Chondrocyte (in vitro differentiated cells): ENCODE measurements around the gene MSL2. TPM values are rescaled to one million over a fixed set of nuclear protein-coding genes. Genes with fewer than 3 reads are reported as not detected.
A peak's percentile ranks its signal among the peaks of the same experiment; 100 is the strongest.

ENCODE experiments used
- DNase-seq: peaks from one replicate; pipeline ENCODE4 v3.0.0; 2021; ENCODE audit warnings: mixed read lengths, low spot score
- H3K27ac Mint-ChIP-seq: one replicate; pipeline ENCODE4 v1.8.0; 2021; ENCODE audit warnings: mild to moderate bottlenecking, moderate library complexity, mixed read lengths; ENCODE audit not compliant: unreplicated experiment
- H3K27me3 Mint-ChIP-seq: 2 replicates; pipeline ENCODE4 v1.8.0; 2021; ENCODE audit warnings: low read depth, mixed read lengths
- H3K36me3 Mint-ChIP-seq: 2 replicates; pipeline ENCODE4 v1.8.0; 2021; ENCODE audit warnings: low read depth, mixed read lengths
- H3K4me1 Mint-ChIP-seq: 2 replicates; pipeline ENCODE4 v1.8.0; 2021; ENCODE audit warnings: low read depth, mild to moderate bottlenecking, mixed read lengths
- H3K4me3 Mint-ChIP-seq: one replicate; pipeline ENCODE4 v1.8.0; 2021; ENCODE audit warnings: mild to moderate bottlenecking, moderate library complexity, mixed read lengths; ENCODE audit not compliant: unreplicated experiment
- H3K9me3 Mint-ChIP-seq: 2 replicates; pipeline ENCODE4 v1.8.0; 2021; ENCODE audit warnings: low read depth, mixed read lengths
- total RNA-seq: library from RNA; stranded (reverse); gene quantifications from 3 replicates; pipeline ENCODE4 v1.2.1, GENCODE V29; 2021
- TF ChIP-seq, protein P1 (sequence below): fragments of 200-600 bp; sonication (generic); IDR thresholded peaks from 2 replicates; pipeline ENCODE4 v1.5.0; 2021; ENCODE audit warnings: antibody characterized with exemption, mild to moderate bottlenecking, moderate library complexity

Gene MSL2
- total RNA-seq, 1 donor from 2014 or later = 21.1 TPM

DNA sequence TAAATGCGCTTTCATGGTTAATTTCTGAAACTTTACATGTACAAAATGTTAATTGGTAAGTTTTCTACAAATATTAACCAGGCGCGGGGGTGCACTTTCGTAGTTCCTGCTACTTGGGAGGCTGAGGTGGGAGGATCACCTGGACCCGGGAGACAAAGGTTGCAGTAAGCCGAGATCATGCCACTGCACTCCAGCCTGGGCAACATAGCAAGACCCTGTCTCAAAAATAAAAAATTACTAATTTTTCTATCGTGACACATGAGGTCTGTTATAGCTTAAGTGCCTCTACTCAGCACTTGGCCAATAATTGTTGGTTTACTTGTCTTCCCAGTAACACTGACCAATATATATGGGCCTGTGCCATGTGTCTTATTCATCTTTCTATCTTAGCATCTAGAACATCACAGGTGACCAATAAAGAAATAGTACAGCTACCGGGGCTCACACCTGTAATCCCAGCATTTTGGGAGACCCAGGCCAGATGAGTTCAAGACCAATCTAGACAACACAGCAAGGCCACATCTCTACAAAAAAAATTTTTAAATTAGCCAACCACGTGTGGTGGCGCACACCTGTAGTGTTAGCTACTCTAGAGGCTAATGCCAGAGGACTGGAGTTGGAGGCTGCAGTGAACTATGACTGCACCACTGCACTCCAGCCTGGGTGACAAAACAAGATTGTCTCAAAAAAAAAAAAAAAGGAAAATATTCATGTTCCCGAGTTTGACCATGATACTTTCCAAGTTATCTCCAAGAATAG, 6.1 kb downstream of the MSL2 start:
- peaks cover 6% of the 10 kb centered on the region for H3K36me3 Mint-ChIP-seq
- TF ChIP-seq, protein P1, sequence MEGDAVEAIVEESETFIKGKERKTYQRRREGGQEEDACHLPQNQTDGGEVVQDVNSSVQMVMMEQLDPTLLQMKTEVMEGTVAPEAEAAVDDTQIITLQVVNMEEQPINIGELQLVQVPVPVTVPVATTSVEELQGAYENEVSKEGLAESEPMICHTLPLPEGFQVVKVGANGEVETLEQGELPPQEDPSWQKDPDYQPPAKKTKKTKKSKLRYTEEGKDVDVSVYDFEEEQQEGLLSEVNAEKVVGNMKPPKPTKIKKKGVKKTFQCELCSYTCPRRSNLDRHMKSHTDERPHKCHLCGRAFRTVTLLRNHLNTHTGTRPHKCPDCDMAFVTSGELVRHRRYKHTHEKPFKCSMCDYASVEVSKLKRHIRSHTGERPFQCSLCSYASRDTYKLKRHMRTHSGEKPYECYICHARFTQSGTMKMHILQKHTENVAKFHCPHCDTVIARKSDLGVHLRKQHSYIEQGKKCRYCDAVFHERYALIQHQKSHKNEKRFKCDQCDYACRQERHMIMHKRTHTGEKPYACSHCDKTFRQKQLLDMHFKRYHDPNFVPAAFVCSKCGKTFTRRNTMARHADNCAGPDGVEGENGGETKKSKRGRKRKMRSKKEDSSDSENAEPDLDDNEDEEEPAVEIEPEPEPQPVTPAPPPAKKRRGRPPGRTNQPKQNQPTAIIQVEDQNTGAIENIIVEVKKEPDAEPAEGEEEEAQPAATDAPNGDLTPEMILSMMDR = no peak
- H3K4me3 Mint-ChIP-seq = no peak overlapping the region
- no peaks in the 10 kb centered on the region for H3K27me3 Mint-ChIP-seq
- H3K9me3 Mint-ChIP-seq = no peaks in the 10 kb centered on the region
- H3K27ac Mint-ChIP-seq = peak overlapping the region; percentile 92
- peaks cover 83% of the 10 kb centered on the region for H3K4me1 Mint-ChIP-seq
- no peak for DNase-seq

DNA sequence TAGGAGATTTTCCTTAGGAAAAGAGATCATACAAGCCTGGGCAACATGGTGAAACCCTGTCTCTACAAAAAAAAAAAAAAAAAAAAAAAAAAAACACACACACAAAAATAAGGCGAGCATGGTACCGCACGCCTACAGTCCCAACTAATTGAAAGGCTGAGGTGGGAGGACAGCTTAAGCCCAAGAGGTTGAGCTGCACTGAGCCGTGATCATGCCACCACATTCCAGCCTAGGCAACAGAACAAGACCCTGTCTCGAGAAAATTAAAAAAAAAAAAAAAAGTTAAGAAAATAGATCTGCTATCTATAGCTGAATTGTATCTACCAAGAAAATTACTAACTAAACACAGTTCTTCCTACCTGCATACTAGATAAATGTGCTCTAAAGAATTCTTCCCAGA, 7.1 kb downstream of the MSL2 start:
- Mint-ChIP-seq H3K4me3 (no peak overlapping the region), H3K4me1 (peaks cover 84% of the 10 kb centered on the region), H3K9me3 (no peaks in the 10 kb centered on the region), H3K36me3 (no peaks in the 10 kb centered on the region), H3K27me3 (no peaks in the 10 kb centered on the region), H3K27ac (peak overlapping the region; percentile 36)
- TF ChIP-seq, protein P1 = no peak
- DNase-seq = no peak

DNA sequence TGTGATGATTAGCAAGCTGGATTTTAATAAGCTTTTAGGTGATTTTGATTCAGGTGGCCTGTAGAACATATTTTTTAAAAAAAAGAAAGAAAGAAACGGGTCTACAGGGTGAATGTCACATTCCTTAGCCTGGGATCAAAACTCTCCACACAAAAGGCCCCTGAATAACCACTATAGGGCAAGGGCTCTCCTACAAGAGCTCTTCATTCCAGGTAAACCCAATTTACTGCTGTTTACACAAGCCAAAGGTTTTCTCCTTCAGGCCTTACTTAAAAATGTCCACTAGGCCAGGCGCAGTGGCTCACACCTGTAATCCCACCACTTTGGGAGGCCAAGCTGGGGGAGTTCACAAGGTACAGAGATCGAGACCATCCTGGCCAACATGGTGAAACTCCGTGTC, 8.3 kb downstream of the MSL2 start:
- TF ChIP-seq, protein P1 = no peak
- H3K36me3 Mint-ChIP-seq = no peaks in the 10 kb centered on the region
- H3K4me1 Mint-ChIP-seq = peaks cover 79% of the 10 kb centered on the region
- H3K9me3 Mint-ChIP-seq = no peaks in the 10 kb centered on the region
- no peaks in the 10 kb centered on the region for H3K27me3 Mint-ChIP-seq
- no peak overlapping the region for H3K27ac Mint-ChIP-seq
- H3K4me3 Mint-ChIP-seq = no peak overlapping the region
- DNase-seq = no peak

DNA sequence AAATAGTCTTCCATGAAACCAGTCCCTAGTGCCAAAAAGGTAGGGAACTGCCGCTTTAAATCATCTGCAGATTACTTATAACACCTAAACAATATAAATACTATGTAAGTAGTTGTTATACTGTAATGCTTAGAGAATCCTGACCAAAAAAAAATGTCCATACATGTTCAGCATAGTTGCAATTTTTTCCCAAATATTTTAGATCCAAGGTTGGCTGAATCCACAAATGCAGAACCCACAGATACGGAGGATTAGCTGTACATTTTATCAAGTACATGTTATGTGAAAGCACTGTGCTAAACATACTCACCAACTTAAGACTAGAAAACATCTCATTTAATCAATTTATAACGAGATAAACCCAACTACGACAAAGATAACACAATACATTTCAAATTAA, 9.3 kb downstream of the MSL2 start:
- TF ChIP-seq, protein P1 = no peak
- peak overlapping the region; percentile 16 for H3K4me3 Mint-ChIP-seq
- DNase-seq = no peak
- H3K4me1 Mint-ChIP-seq = peaks cover 78% of the 10 kb centered on the region
- H3K27me3 Mint-ChIP-seq = no peaks in the 10 kb centered on the region
- no peaks in the 10 kb centered on the region for H3K36me3 Mint-ChIP-seq
- H3K27ac Mint-ChIP-seq = peak overlapping the region; percentile 57
- H3K9me3 Mint-ChIP-seq = no peaks in the 10 kb centered on the region

DNA sequence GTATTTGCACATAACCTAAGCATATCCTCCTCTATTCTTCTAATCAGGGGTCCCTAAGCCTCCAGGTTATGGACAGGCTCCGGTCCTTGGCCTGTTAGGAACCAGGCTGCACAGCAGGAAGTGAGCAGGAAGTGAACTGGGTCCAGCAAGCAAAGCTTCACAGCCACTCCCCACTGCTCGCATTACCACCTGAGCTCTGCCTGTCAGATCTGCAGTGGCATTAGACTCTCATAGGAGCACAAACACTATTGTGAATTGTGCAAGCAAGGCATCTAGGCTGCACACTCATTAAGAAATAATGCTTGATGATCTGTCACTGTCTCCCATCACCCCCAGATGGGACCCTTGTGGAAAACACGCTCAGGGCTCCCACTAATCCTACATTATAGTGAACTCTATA, 9.8 kb downstream of the MSL2 start:
- Mint-ChIP-seq H3K9me3 (no peaks in the 10 kb centered on the region), H3K4me1 (peaks cover 74% of the 10 kb centered on the region), H3K36me3 (no peaks in the 10 kb centered on the region), H3K4me3 (no peak overlapping the region), H3K27me3 (no peaks in the 10 kb centered on the region), H3K27ac (peak overlapping the region; percentile 78)
- TF ChIP-seq, protein P1 = no peak
- DNase-seq = no peak
